CD14-positive monocyte (primary cell): ENCODE results near the gene ARHGAP44. TPM values are rescaled to one million over a fixed set of nuclear protein-coding genes. Genes with fewer than 3 reads are reported as not detected.

Experiments used
- DNase-seq, 3 donors: peaks; one replicate each; pipeline ENCODE4 v3.0.0-alpha.2; 2011 to 2022
- H2AFZ ChIP-seq: 2 replicates; pipeline ENCODE4 v1.6.0; 2012; ENCODE audit warnings: mild to moderate bottlenecking, low read depth, low read length, inconsistent platforms; ENCODE audit not compliant: insufficient read depth, poor library complexity, severe bottlenecking
- H3K27ac ChIP-seq, 2 donors: 1 replicate in 1 of 2; 2 replicates in 1 of 2; pipeline ENCODE4 v1.5.1; 2012 to 2013; ENCODE audit warnings: low read length in 2 of 2, control low read depth in 1 of 2, inconsistent platforms in 1 of 2, low read depth in 1 of 2, mild to moderate bottlenecking in 1 of 2
- H3K27me3 ChIP-seq, 2 donors: one replicate each; pipeline versions ENCODE4 v1.6.0 to v1.6.1; 2011 to 2013; ENCODE audit warnings: low read length in 2 of 2; ENCODE audit not compliant: control insufficient read depth in 2 of 2, insufficient read depth in 2 of 2
- H3K36me3 ChIP-seq, 2 donors: replicated peaks in 1 of 2; 1 replicate in 1 of 2; 2 replicates in 1 of 2; pipeline versions ENCODE4 v1.5.1 to v1.6.1; 2012 to 2013; ENCODE audit warnings: low read length in 2 of 2, control low read depth in 1 of 2, inconsistent platforms in 1 of 2, mild to moderate bottlenecking in 1 of 2; ENCODE audit not compliant: insufficient read depth in 2 of 2, control insufficient read depth in 1 of 2
- H3K4me1 ChIP-seq, 2 donors: 1 replicate in 1 of 2; 2 replicates in 1 of 2; pipeline versions ENCODE4 v1.5.1 to v1.6.1; 2012 to 2013; ENCODE audit warnings: low read length in 2 of 2, control low read depth in 1 of 2, inconsistent platforms in 1 of 2, mild to moderate bottlenecking in 1 of 2, moderate library complexity in 1 of 2; ENCODE audit not compliant: insufficient read depth in 2 of 2, control insufficient read depth in 1 of 2
- H3K4me2 ChIP-seq: replicated peaks from 2 replicates; pipeline ENCODE3; 2012; ENCODE audit warnings: low read length, moderate library complexity, mild to moderate bottlenecking; ENCODE audit not compliant: poor library complexity, severe bottlenecking; ENCODE audit errors: extremely low read depth
- H3K4me3 ChIP-seq, 3 experiments: fragments of 200-600 bp in 1 of 3; sonication (generic) in 1 of 3; replicated peaks in 1 of 3; 1 replicate in 2 of 3; 2 replicates in 1 of 3; pipeline ENCODE4 v1.5.1; 2011 to 2013; ENCODE audit warnings: low read length in 3 of 3, mild to moderate bottlenecking in 3 of 3, control low read depth in 2 of 3, low read depth in 2 of 3, inconsistent platforms in 1 of 3, moderate library complexity in 1 of 3
- H3K79me2 ChIP-seq: 2 replicates; pipeline ENCODE4 v1.6.0; 2012; ENCODE audit warnings: mild to moderate bottlenecking, control low read depth, inconsistent platforms, low read length, moderate library complexity; ENCODE audit not compliant: insufficient read depth
- H3K9ac ChIP-seq: 2 replicates; pipeline ENCODE4 v1.6.0; 2017; ENCODE audit warnings: low read length, mild to moderate bottlenecking; ENCODE audit not compliant: insufficient read depth, poor library complexity, severe bottlenecking
- H3K9me3 ChIP-seq, 2 donors: replicated peaks in 1 of 2; 1 replicate in 1 of 2; 2 replicates in 1 of 2; pipeline versions ENCODE4 v1.5.1 to v1.6.1; 2012 to 2013; ENCODE audit warnings: low read length in 2 of 2, control low read depth in 1 of 2; ENCODE audit not compliant: control insufficient read depth in 1 of 2, insufficient read depth in 1 of 2
- H4K20me1 ChIP-seq: 2 replicates; pipeline ENCODE4 v1.6.0; 2012; ENCODE audit warnings: mild to moderate bottlenecking, low read length, control low read depth, moderate library complexity; ENCODE audit not compliant: insufficient read depth
- H3K27ac Mint-ChIP-seq, 7 donors: one replicate each; pipeline ENCODE4 v1.8.0; 2020; ENCODE audit warnings: mild to moderate bottlenecking in 7 of 7, mixed read lengths in 7 of 7, moderate library complexity in 6 of 7, inconsistent platforms in 2 of 7
- H3K27me3 Mint-ChIP-seq, 3 donors: one replicate each; pipeline ENCODE4 v1.8.0; 2021 to 2022; ENCODE audit warnings: low read depth in 3 of 3, mild to moderate bottlenecking in 3 of 3, mixed read lengths in 3 of 3, moderate library complexity in 3 of 3, inconsistent platforms in 1 of 3
- H3K36me3 Mint-ChIP-seq, 2 donors: one replicate each; pipeline ENCODE4 v1.8.0; 2020; ENCODE audit warnings: mixed read lengths in 2 of 2, inconsistent platforms in 1 of 2, mild to moderate bottlenecking in 1 of 2
- H3K4me1 Mint-ChIP-seq: one replicate; pipeline ENCODE4 v1.8.0; 2020; ENCODE audit warnings: mild to moderate bottlenecking, mixed read lengths
- H3K4me3 Mint-ChIP-seq, 2 donors: one replicate each; pipeline ENCODE4 v1.8.0; 2020; ENCODE audit warnings: mild to moderate bottlenecking in 2 of 2, mixed read lengths in 2 of 2, moderate library complexity in 1 of 2
- H3K9me3 Mint-ChIP-seq, 7 donors: one replicate each; pipeline ENCODE4 v1.8.0; 2020 to 2022; ENCODE audit warnings: mixed read lengths in 7 of 7, mild to moderate bottlenecking in 6 of 7, moderate library complexity in 6 of 7, inconsistent platforms in 2 of 7
- CTCF ChIP-seq: fragments of 200-600 bp; IDR thresholded peaks from one replicate; pipeline ENCODE4 v1.8.0; 2022; ENCODE audit warnings: antibody characterized with exemption, mild to moderate bottlenecking
- WGBS: methylation state at CpG from one replicate; pipeline ENCODE4 v1.1.5; 2013; ENCODE audit warnings: missing lambda C conversion rate; ENCODE audit not compliant: insufficient coverage; 5-methylcytosine and 5-hydroxymethylcytosine counted together
- intact Hi-C, 2 donors: fragments of 100-400 bp; cut with micrococcal nuclease; formaldehyde crosslinking; loops; one replicate each; pipeline versions ENCODE4 v1.15.0 to v1.15.1; 2023
- polyA plus RNA-seq, 3 donors: library from polyadenylated mRNA; depleted of rRNA in 1 of 3; unstranded in 2 of 3; stranded (reverse) in 1 of 3; fragments of 300-500 nt in 2 of 3; fragments of >200 nt in 1 of 3; fragmentation: Illumina TruSeq in 2 of 3; gene quantifications; 1 replicate in 2 of 3; 2 replicates in 1 of 3; pipeline ENCODE4 v1.2.3, GENCODE V29; 2012 to 2021

Gene ARHGAP44
- polyA plus RNA-seq, 3 donors: not detected

DNA sequence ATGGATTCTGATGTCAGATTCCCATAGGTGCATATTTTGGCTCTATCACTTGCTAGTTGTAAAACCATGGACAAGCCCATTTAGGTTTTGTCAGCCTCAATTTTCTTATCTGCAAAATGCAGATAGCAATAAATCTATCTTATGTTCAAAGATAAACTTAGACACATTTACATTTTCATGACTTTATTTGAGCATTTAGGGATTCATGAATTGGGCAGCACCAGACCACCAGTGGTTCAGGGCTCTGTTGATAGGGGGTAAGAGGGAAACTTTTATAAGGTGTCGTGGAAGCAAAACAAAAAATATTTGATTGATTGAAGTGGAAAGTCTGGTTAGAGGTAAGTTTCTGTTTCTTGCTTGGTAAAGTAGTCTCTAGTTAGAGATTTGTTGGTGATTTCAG lies 17.3 kb downstream of the ARHGAP44 start:
- Histone ChIP-seq H3K27ac (no peak overlapping the region), H3K4me3 (no peak overlapping the region), H2AFZ (no peak overlapping the region), H3K4me2 (no peak overlapping the region), H4K20me1 (no peaks in the 10 kb centered on the region), H3K4me1 (no peaks in the 10 kb centered on the region), H3K9me3 (peaks cover 25 to 42% of the 10 kb centered on the region in 2 donors), H3K36me3 (no peaks in the 10 kb centered on the region), H3K9ac (no peak overlapping the region), H3K79me2 (no peaks in the 10 kb centered on the region), H3K27me3 (no peaks in the 10 kb centered on the region)
- DNase-seq: no peak
- H3K9me3 Mint-ChIP-seq: peaks cover 14 to 36% (median 21%) of the 10 kb centered on the region in 7 donors
- no peaks in the 10 kb centered on the region for H3K4me1 Mint-ChIP-seq
- no peak overlapping the region for H3K27ac Mint-ChIP-seq
- H3K36me3 Mint-ChIP-seq: no peaks in the 10 kb centered on the region
- peaks cover 0 to 2% (median 0%) of the 10 kb centered on the region in 3 donors for H3K27me3 Mint-ChIP-seq
- no peak for TF ChIP-seq CTCF
- WGBS: 100% methylated on average over 1 of the region's 1 CpG
- intact Hi-C loops: no loop called here
- no peak overlapping the region for H3K4me3 Mint-ChIP-seq

GRCh38 chr17:12808723-12809122 lies 19.4 kb downstream of the ARHGAP44 start:
- Histone ChIP-seq H3K4me3 (no peak overlapping the region), H3K36me3 (no peaks in the 10 kb centered on the region), H3K4me1 (no peaks in the 10 kb centered on the region), H3K27me3 (no peaks in the 10 kb centered on the region), H3K4me2 (no peak overlapping the region), H2AFZ (no peak overlapping the region), H3K9me3 (peaks cover 25 to 42% of the 10 kb centered on the region in 2 donors), H4K20me1 (no peaks in the 10 kb centered on the region), H3K9ac (no peak overlapping the region), H3K27ac (no peak overlapping the region), H3K79me2 (no peaks in the 10 kb centered on the region)
- H3K9me3 Mint-ChIP-seq: peaks cover 14 to 30% (median 21%) of the 10 kb centered on the region in 7 donors
- 85% methylated on average over 2 of the region's 3 CpGs for WGBS
- intact Hi-C loops: no loop called here
- DNase-seq: no peak
- H3K27me3 Mint-ChIP-seq: peaks cover 0 to 2% (median 1%) of the 10 kb centered on the region in 3 donors
- H3K27ac Mint-ChIP-seq: no peak overlapping the region
- no peaks in the 10 kb centered on the region for H3K36me3 Mint-ChIP-seq
- no peak overlapping the region for H3K4me3 Mint-ChIP-seq
- no peaks in the 10 kb centered on the region for H3K4me1 Mint-ChIP-seq
- TF ChIP-seq CTCF: no peak
